Activated naive CD4-positive, alpha-beta T cell treated with anti-CD3 and anti-CD28 coated beads, Interleukin-2, amount 50 U/mL, for 72 hours (primary cell): ENCODE data around the gene TRAK2. TPM values are rescaled to one million over a fixed set of nuclear protein-coding genes. Genes with fewer than 3 reads are reported as not detected.
"Not testable (repeated sequence)": the region's sequence is repeated elsewhere in the genome, so short reads cannot be mapped to it uniquely, and the experiment has no call there.

ENCODE experiments used
- ATAC-seq, 2 donors: fragments of 150-1000 bp; cut with Tn5 transposase; 2 replicates each; pipeline ENCODE4 v1.10.0; 2021; ENCODE audit warnings: mild to moderate bottlenecking in 2 of 2, moderate library complexity in 2 of 2
- DNase-seq, 2 donors: peaks; one replicate each; pipeline ENCODE4 v3.0.0; 2021 to 2022; ENCODE audit warnings: low spot score in 2 of 2
- H3K27ac Mint-ChIP-seq, 2 donors: one replicate each; pipeline ENCODE4 v1.8.0; 2022; ENCODE audit warnings: mild to moderate bottlenecking in 2 of 2, mixed read lengths in 2 of 2
- H3K36me3 Mint-ChIP-seq, 2 donors: one replicate each; pipeline ENCODE4 v1.8.0; 2022; ENCODE audit warnings: mixed read lengths in 2 of 2
- H3K9me3 Mint-ChIP-seq, 2 donors: one replicate each; pipeline ENCODE4 v1.8.0; 2022; ENCODE audit warnings: mixed read lengths in 2 of 2
- total RNA-seq, 2 donors: library from RNA; stranded (reverse); gene quantifications; one replicate each; pipeline ENCODE4 v1.2.3, GENCODE V29; 2022

Gene TRAK2
- total RNA-seq: 10 to 100 TPM; 11.2 to 21.8 TPM

GRCh38 chr2:201451292-201452057 is at the start of gene TRAK2, which contains the start of gene STRADB:
TRAK2 (minus strand) TSS chr2:201451458; CDS start chr2:201420507, 30,951 bp downstream.
STRADB (plus strand) TSS chr2:201451740; CDS start chr2:201454841, 3,101 bp downstream.
- Mint-ChIP-seq H3K36me3 (peaks cover 11 to 18% of the 10 kb centered on the region in 2 donors), H3K9me3 (no peaks in the 10 kb centered on the region), H3K27ac (peak within 1 kb of the TSS; percentile 91 to 96)
- DNase-seq (peak; percentile 90 to 95), ATAC-seq (peak; percentile 91 to 93)

GRCh38 chr2:201500534-201500933 is 49.3 kb upstream of the TRAK2 start:
- Mint-ChIP-seq H3K36me3 (peaks cover 13 to 18% of the 10 kb centered on the region in 2 donors), H3K9me3 (peaks cover 13 to 31% of the 10 kb centered on the region in 2 donors), H3K27ac (no peak overlapping the region)
- DNase-seq (no peak), ATAC-seq (no peak)

- ATAC-seq (peak; percentile 36 to 67), DNase-seq (no peak)
- Mint-ChIP-seq H3K36me3 (peaks cover 0 to 6% of the 10 kb centered on the region in 2 donors), H3K27ac (no peak overlapping the region), H3K9me3 (peaks cover 0 to 6% of the 10 kb centered on the region in 2 donors)
Measured at GRCh38 chr2:201496785-201497184, 45.5 kb upstream of the TRAK2 start.

GRCh38 chr2:201490291-201490690 is 39.0 kb upstream of the TRAK2 start:
- no peak for ATAC-seq
- Mint-ChIP-seq H3K9me3 (no peaks in the 10 kb centered on the region), H3K36me3 (no peaks in the 10 kb centered on the region), H3K27ac (no peak overlapping the region)
- DNase-seq: no peak

GRCh38 chr2:201484805-201485204 is 33.5 kb upstream of the TRAK2 start:
- Mint-ChIP-seq H3K27ac (no peak overlapping the region), H3K9me3 (no peaks in the 10 kb centered on the region), H3K36me3 (peaks cover 0 to 4% of the 10 kb centered on the region in 2 donors)
- ATAC-seq: no peak
- DNase-seq: no peak

- not testable (repeated sequence) for H3K9me3 Mint-ChIP-seq, H3K27ac Mint-ChIP-seq, DNase-seq, ATAC-seq, H3K36me3 Mint-ChIP-seq
Measured at GRCh38 chr2:201483758-201484157, 32.5 kb upstream of the TRAK2 start.

GRCh38 chr2:201483342-201483741 is 32.1 kb upstream of the TRAK2 start:
- peaks cover 0 to 4% of the 10 kb centered on the region in 2 donors for H3K36me3 Mint-ChIP-seq
- no peak for DNase-seq
- no peak overlapping the region for H3K27ac Mint-ChIP-seq
- ATAC-seq: no peak
- no peaks in the 10 kb centered on the region for H3K9me3 Mint-ChIP-seq

- no peak for DNase-seq
- H3K36me3 Mint-ChIP-seq: peaks cover 0 to 4% of the 10 kb centered on the region in 2 donors
- ATAC-seq: no peak
Measured at GRCh38 chr2:201482543-201482942, 31.3 kb upstream of the TRAK2 start.

GRCh38 chr2:201472411-201472810 is 21.2 kb upstream of the TRAK2 start:
- Mint-ChIP-seq H3K36me3 (peaks cover 5 to 11% of the 10 kb centered on the region in 2 donors), H3K9me3 (no peaks in the 10 kb centered on the region), H3K27ac (no peak overlapping the region)
- DNase-seq: no peak
- ATAC-seq: no peak

More at GRCh38 chr2:201482543-201482942, 31.3 kb upstream of the TRAK2 start:
- H3K27ac Mint-ChIP-seq: no peak overlapping the region
- no peaks in the 10 kb centered on the region for H3K9me3 Mint-ChIP-seq

GRCh38 chr2:201471732-201472393 is 20.6 kb upstream of the TRAK2 start:
- H3K9me3 Mint-ChIP-seq: no peaks in the 10 kb centered on the region
- ATAC-seq (no peak), DNase-seq (no peak)
- peaks cover 5 to 11% of the 10 kb centered on the region in 2 donors for H3K36me3 Mint-ChIP-seq
- peak overlapping the region in 1 of 2 donors; percentile 20 for H3K27ac Mint-ChIP-seq

GRCh38 chr2:201470821-201471731 is 19.8 kb upstream of the TRAK2 start:
- Mint-ChIP-seq H3K36me3 (peaks cover 5 to 11% of the 10 kb centered on the region in 2 donors), H3K27ac (peak overlapping the region in 1 of 2 donors; percentile 20), H3K9me3 (no peaks in the 10 kb centered on the region)
- no peak for DNase-seq
- ATAC-seq: peak in 1 of 2 donors; percentile 32

GRCh38 chr2:201467666-201468065 is 16.4 kb upstream of the TRAK2 start:
- no peak for DNase-seq
- peaks cover 10 to 21% of the 10 kb centered on the region in 2 donors for H3K36me3 Mint-ChIP-seq
- H3K9me3 Mint-ChIP-seq: no peaks in the 10 kb centered on the region
- no peak for ATAC-seq
- H3K27ac Mint-ChIP-seq: no peak overlapping the region

GRCh38 chr2:201466050-201466675 is 14.9 kb upstream of the TRAK2 start:
- H3K9me3 Mint-ChIP-seq: no peaks in the 10 kb centered on the region
- H3K36me3 Mint-ChIP-seq: peaks cover 22 to 30% of the 10 kb centered on the region in 2 donors
- ATAC-seq: no peak
- no peak for DNase-seq
- H3K27ac Mint-ChIP-seq: no peak overlapping the region

GRCh38 chr2:201465524-201465971 is 14.3 kb upstream of the TRAK2 start:
- ATAC-seq: no peak
- no peaks in the 10 kb centered on the region for H3K9me3 Mint-ChIP-seq
- DNase-seq: no peak
- H3K36me3 Mint-ChIP-seq: peaks cover 20 to 32% of the 10 kb centered on the region in 2 donors
- H3K27ac Mint-ChIP-seq: no peak overlapping the region

- peaks cover 28 to 33% of the 10 kb centered on the region in 2 donors for H3K36me3 Mint-ChIP-seq
- peak overlapping the region in 1 of 2 donors; percentile 63 for H3K27ac Mint-ChIP-seq
- no peak for ATAC-seq
- DNase-seq: no peak
- H3K9me3 Mint-ChIP-seq: no peaks in the 10 kb centered on the region
Measured at GRCh38 chr2:201464547-201464946, 13.3 kb upstream of the TRAK2 start.

- ATAC-seq (no peak), DNase-seq (no peak)
- Mint-ChIP-seq H3K27ac (no peak overlapping the region), H3K36me3 (peaks cover 27 to 33% of the 10 kb centered on the region in 2 donors), H3K9me3 (no peaks in the 10 kb centered on the region)
Measured at GRCh38 chr2:201460532-201460931, 9.3 kb upstream of the TRAK2 start.
